ENCODE results near the gene IL17RC.

DNA sequence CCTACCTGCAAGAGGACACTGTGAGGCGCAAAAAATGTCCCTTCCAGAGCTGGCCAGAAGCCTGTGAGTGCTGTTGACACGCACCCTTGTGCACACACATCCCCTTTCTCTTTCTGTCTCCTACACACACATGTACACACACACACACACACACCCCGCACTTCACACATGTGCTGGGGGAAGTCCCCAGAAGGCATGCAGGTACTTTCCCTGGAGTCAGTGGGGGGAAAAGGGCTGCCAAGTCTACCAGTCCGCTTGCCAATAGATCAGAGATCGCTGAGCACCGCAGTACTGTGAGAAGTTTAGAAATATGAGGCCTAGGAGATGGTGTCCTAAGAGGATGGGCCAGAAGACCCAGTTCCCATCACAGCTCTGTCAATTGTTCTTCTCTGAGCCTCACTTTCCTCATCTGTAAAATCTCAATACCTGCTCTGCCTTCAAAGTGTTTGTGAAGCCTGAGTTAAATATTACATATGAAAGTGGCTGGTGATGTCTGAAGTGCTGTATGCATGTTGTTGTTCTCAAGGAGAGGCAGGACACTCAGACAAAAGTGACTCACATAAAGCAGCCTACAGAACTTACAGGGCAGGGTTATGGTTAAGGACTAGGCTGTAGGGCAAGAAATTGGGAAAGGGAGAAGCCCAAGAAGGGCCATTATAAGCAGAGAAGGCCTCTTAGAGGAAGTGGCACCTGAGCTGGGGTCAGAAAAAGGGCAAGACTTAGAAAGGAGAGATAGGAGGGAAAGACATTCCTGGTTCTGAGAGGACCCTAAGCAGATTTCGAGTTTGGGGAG, 7.5 kb upstream of the IL17RC start:
- TF ChIP-seq EZH2phosphoT487 (IDR thresholded peaks at IDR 0.05; ENCODE audit: borderline replicate concordance, low read depth, low read length), result no peak
- TF ChIP-seq, protein P1, sequence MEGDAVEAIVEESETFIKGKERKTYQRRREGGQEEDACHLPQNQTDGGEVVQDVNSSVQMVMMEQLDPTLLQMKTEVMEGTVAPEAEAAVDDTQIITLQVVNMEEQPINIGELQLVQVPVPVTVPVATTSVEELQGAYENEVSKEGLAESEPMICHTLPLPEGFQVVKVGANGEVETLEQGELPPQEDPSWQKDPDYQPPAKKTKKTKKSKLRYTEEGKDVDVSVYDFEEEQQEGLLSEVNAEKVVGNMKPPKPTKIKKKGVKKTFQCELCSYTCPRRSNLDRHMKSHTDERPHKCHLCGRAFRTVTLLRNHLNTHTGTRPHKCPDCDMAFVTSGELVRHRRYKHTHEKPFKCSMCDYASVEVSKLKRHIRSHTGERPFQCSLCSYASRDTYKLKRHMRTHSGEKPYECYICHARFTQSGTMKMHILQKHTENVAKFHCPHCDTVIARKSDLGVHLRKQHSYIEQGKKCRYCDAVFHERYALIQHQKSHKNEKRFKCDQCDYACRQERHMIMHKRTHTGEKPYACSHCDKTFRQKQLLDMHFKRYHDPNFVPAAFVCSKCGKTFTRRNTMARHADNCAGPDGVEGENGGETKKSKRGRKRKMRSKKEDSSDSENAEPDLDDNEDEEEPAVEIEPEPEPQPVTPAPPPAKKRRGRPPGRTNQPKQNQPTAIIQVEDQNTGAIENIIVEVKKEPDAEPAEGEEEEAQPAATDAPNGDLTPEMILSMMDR (conservative IDR thresholded peaks at IDR 0.05; ENCODE audit: low read length), result no peak

All from OCI-LY7 (cell line).